Measurements from ENCODE around the gene TSC22D1.

DNA sequence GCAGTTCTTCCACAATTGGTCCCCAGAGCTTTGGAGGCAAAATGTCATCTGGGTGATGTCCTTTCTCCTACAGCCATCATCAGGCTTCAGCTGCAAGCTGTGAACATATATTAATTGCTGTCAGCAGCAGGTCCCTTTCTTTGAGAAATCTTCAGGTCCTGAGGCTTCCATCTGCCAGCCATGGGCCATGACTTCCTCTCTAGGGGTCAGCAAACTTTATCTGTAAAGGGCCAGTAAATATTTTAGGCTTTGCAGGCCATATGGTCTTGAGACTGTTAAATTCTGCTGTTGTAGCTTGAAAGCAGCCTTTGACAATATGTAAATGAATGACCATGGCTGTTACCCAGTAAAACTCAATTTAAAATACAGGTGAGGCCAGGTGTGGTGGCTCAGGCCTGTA is 175.4 kb downstream of the TSC22D1 start:
- TF ChIP-seq CTCF (IDR thresholded peaks at IDR 0.05; ENCODE audit: poor library complexity) (no peak), EZH2 (IDR thresholded peaks at IDR 0.05; ENCODE audit: borderline replicate concordance) (no peak)

Measured in hepatocyte (in vitro differentiated cells).